Measurements from ENCODE around the gene SLC7A14.

The SLC7A14 gene

GRCh38 chr3:170470063-170471016, 115.5 kb downstream of the SLC7A14 start:
- peak; percentile 91 for DNase-seq (ENCODE audit: low spot score)

GRCh38 chr3:170469151-170470062, 116.5 kb downstream of the SLC7A14 start:
- peak; percentile 54 for DNase-seq (ENCODE audit: low spot score)

GRCh38 chr3:170467571-170468147, 118.2 kb downstream of the SLC7A14 start:
- peak; percentile 55 for DNase-seq (ENCODE audit: low spot score)

GRCh38 chr3:170467007-170467406, 118.9 kb downstream of the SLC7A14 start:
- DNase-seq (ENCODE audit: low spot score) = peak; percentile 94

GRCh38 chr3:170465955-170466354, 119.9 kb downstream of the SLC7A14 start:
- no peak for DNase-seq (ENCODE audit: low spot score)

- DNase-seq (ENCODE audit: low spot score) = no peak
Measured at GRCh38 chr3:170463011-170463410, 122.9 kb downstream of the SLC7A14 start.

- DNase-seq (ENCODE audit: low spot score) = no peak
Measured at GRCh38 chr3:170458285-170458684, 127.6 kb downstream of the SLC7A14 start.

- no peak for DNase-seq (ENCODE audit: low spot score)
Measured at GRCh38 chr3:170454509-170454908, 131.4 kb downstream of the SLC7A14 start.

GRCh38 chr3:170450039-170450438, 135.8 kb downstream of the SLC7A14 start:
- no peak for DNase-seq (ENCODE audit: low spot score)

GRCh38 chr3:170448584-170448983, 137.3 kb downstream of the SLC7A14 start:
- peak; percentile 64 for DNase-seq (ENCODE audit: low spot score)

GRCh38 chr3:170443457-170443856, 142.4 kb downstream of the SLC7A14 start:
- no peak for DNase-seq (ENCODE audit: low spot score)

- no peak for DNase-seq (ENCODE audit: low spot score)
Measured at GRCh38 chr3:170442947-170443346, 142.9 kb downstream of the SLC7A14 start.

- DNase-seq (ENCODE audit: low spot score) = no peak
Measured at GRCh38 chr3:170441412-170441811, 144.5 kb downstream of the SLC7A14 start.

GRCh38 chr3:170440344-170440743, 145.5 kb downstream of the SLC7A14 start:
- no peak for DNase-seq (ENCODE audit: low spot score)

GRCh38 chr3:170438836-170439235, 147.0 kb downstream of the SLC7A14 start:
- DNase-seq (ENCODE audit: low spot score) = no peak

- DNase-seq (ENCODE audit: low spot score) = peak; percentile 63
Measured at GRCh38 chr3:170437696-170438407, 148.0 kb downstream of the SLC7A14 start.

- peak; percentile 96 for DNase-seq (ENCODE audit: low spot score)
Measured at GRCh38 chr3:170437176-170437575, 148.7 kb downstream of the SLC7A14 start.

GRCh38 chr3:170436697-170437096, 149.2 kb downstream of the SLC7A14 start:
- peak; percentile 62 for DNase-seq (ENCODE audit: low spot score)

GRCh38 chr3:170432416-170432815, 153.5 kb downstream of the SLC7A14 start:
- no peak for DNase-seq (ENCODE audit: low spot score)

- DNase-seq (ENCODE audit: low spot score) = no peak
Measured at GRCh38 chr3:170431054-170431453, 154.8 kb downstream of the SLC7A14 start.

GRCh38 chr3:170429050-170429449, 156.8 kb downstream of the SLC7A14 start:
- no peak for DNase-seq (ENCODE audit: low spot score)

GRCh38 chr3:170428095-170428494, 157.8 kb downstream of the SLC7A14 start:
- no peak for DNase-seq (ENCODE audit: low spot score)
